Central memory CD4-positive, alpha-beta T cell (primary cell): ENCODE measurements around the gene PHC3.
"Not testable (repeated sequence)": the region's sequence is repeated elsewhere in the genome, so short reads cannot be mapped to it uniquely, and the experiment has no call there.

ENCODE experiments used
- DNase-seq: peaks from one replicate; pipeline ENCODE4 v3.0.0; 2022

The PHC3 gene

GRCh38 chr3:170128259-170128976 is 53.1 kb downstream of the PHC3 start:
- DNase-seq = peak; percentile 1

GRCh38 chr3:170117134-170117533 is 64.4 kb downstream of the PHC3 start:
- no peak for DNase-seq

- not testable (repeated sequence) for DNase-seq
These were observed 67.4 kb downstream of the PHC3 start for GRCh38 chr3:170114165-170114564.

GRCh38 chr3:170111147-170111771 is 70.3 kb downstream of the PHC3 start:
- DNase-seq = no peak

GRCh38 chr3:170109579-170110293 is 71.8 kb downstream of the PHC3 start:
- DNase-seq = no peak

GRCh38 chr3:170108955-170109354 is 72.6 kb downstream of the PHC3 start:
- no peak for DNase-seq

GRCh38 chr3:170107941-170108340 is 73.6 kb downstream of the PHC3 start:
- DNase-seq = no peak

- DNase-seq = no peak
These were observed 79.1 kb downstream of the PHC3 start for GRCh38 chr3:170102431-170102830.

- DNase-seq = no peak
These were observed 80.6 kb downstream of the PHC3 start for GRCh38 chr3:170100944-170101343.

- no peak for DNase-seq
These were observed 82.8 kb downstream of the PHC3 start for GRCh38 chr3:170098753-170099152.

GRCh38 chr3:170096342-170096741 is 85.2 kb downstream of the PHC3 start:
- DNase-seq = no peak

GRCh38 chr3:170095771-170096170 is 85.8 kb downstream of the PHC3 start:
- no peak for DNase-seq

- DNase-seq = no peak
These were observed 88.6 kb downstream of the PHC3 start for GRCh38 chr3:170092907-170093306.

GRCh38 chr3:170090601-170090981 is 90.9 kb downstream of the PHC3 start:
- no peak for DNase-seq

- no peak for DNase-seq
These were observed 91.5 kb downstream of the PHC3 start for GRCh38 chr3:170089862-170090600.

GRCh38 chr3:170085396-170085795 is 96.1 kb downstream of the PHC3 start:
- DNase-seq = no peak

- DNase-seq = no peak
These were observed 98.2 kb downstream of the PHC3 start for GRCh38 chr3:170083343-170083742.

- DNase-seq = no peak
These were observed 100.3 kb downstream of the PHC3 start for GRCh38 chr3:170081079-170081741.

GRCh38 chr3:170080605-170081004 is 100.9 kb downstream of the PHC3 start:
- no peak for DNase-seq

GRCh38 chr3:170079536-170080165 is 101.9 kb downstream of the PHC3 start:
- DNase-seq = no peak

GRCh38 chr3:170078620-170079281 is 102.8 kb downstream of the PHC3 start:
- DNase-seq = no peak

- DNase-seq = no peak
These were observed 104.2 kb downstream of the PHC3 start for GRCh38 chr3:170077361-170077760.
